MM.1S (cell line): Measurements from ENCODE around the gene INTS7.

ENCODE experiments used
- EZH2 ChIP-seq: fragments of 300-600 bp; sonication (generic); optimal IDR thresholded peaks from 2 replicates; pipeline ENCODE3; 2017; ENCODE audit warnings: low read depth, mild to moderate bottlenecking, antibody characterized with exemption, low read length, mixed read lengths
- TF ChIP-seq, protein P1 (sequence below): fragments of 300-600 bp; sonication (generic); IDR thresholded peaks from 2 replicates; pipeline ENCODE4 v1.5.1; 2016; ENCODE audit warnings: antibody characterized with exemption, low read length, mixed read lengths

DNA sequence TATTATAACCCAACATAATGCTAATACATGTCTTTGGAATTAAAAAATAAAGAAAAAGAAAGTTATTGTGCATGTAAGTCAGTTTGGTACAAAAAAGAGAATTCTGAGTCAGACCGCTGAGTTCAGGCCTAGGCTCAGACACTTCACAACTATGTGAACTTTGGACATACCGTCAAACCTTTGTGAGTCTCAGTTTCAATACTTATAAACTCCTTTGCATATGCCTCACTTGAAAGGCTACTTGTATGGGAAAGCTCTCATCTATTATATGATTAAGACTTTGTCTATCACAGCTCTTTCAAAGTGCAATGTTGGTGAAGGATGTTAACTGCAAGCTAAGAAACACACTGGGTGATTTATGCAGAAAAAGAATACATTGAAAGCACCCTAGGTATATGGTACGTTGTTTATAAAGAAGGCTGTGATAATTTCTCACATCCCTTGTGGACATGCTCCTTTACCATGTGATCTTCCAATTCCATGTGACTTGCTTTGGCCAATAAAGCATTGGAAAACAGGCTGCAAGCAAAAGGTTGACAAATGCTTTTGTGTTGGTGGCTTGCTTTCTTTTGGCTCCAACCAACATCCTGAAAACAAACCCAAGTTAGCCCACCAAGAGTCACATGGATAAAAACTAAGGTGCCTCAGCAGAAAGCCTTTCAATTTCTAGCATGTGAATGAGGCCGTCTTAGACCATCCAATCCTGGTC lies 49.6 kb downstream of the INTS7 start:
- TF ChIP-seq, protein P1, sequence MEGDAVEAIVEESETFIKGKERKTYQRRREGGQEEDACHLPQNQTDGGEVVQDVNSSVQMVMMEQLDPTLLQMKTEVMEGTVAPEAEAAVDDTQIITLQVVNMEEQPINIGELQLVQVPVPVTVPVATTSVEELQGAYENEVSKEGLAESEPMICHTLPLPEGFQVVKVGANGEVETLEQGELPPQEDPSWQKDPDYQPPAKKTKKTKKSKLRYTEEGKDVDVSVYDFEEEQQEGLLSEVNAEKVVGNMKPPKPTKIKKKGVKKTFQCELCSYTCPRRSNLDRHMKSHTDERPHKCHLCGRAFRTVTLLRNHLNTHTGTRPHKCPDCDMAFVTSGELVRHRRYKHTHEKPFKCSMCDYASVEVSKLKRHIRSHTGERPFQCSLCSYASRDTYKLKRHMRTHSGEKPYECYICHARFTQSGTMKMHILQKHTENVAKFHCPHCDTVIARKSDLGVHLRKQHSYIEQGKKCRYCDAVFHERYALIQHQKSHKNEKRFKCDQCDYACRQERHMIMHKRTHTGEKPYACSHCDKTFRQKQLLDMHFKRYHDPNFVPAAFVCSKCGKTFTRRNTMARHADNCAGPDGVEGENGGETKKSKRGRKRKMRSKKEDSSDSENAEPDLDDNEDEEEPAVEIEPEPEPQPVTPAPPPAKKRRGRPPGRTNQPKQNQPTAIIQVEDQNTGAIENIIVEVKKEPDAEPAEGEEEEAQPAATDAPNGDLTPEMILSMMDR, result no peak
- no peak for TF ChIP-seq EZH2
